K562 (cell line): ENCODE measurements around the gene GLT6D1. TPM values are rescaled to one million over a fixed set of nuclear protein-coding genes. Genes with fewer than 3 reads are reported as not detected.

Experiments
- ATAC-seq: fragments of 200-7000 bp; cut with Tn5 transposase; 3 replicates; pipeline ENCODE4 v1.9.1; 2020; ENCODE audit warnings: moderate library complexity
- BruUV-seq: library from RNA; stranded (reverse); fragments of 400-500 nt; replicated peaks from 2 replicates; lab custom pipeline; 2021; lab: Mats Ljungman, UMichigan
- CTCF ChIA-PET: fragments of 300-600 bp; formaldehyde crosslinking; extraction: SDS; loops from one replicate; lab custom pipeline; 2021; ENCODE audit warnings: low intra/inter-chr PET ratio; lab: Yijun Ruan, JAX
- POLR2A ChIA-PET: fragments of 300-600, 350-650 bp; sonication (Branson Sonifier 250); formaldehyde crosslinking; extraction: SDS; loops from one replicate; lab custom pipeline; 2021; ENCODE audit warnings: antibody characterized with exemption, inconsistent platforms; lab: Yijun Ruan, JAX
- DNase-seq, 4 experiments: peaks; one replicate each; pipeline versions ENCODE4 v3.0.0 to v3.0.0-alpha.2; 2011 to 2018; ENCODE audit warnings: low spot score in 3 of 4, mixed read lengths in 3 of 4; ENCODE audit errors: extremely low read depth in 1 of 4
- FAIRE-seq: peaks from 2 replicates; lab custom pipeline; 2011; peaks lifted over from hg19 to GRCh38; lab: Jason Lieb, UNC
- H2AFZ ChIP-seq: 2 replicates; pipeline ENCODE4 v1.6.0; 2011; ENCODE audit warnings: low read depth, low read length, control low read depth, inconsistent platforms
- H3K27ac ChIP-seq: fragments of 200-600 bp; 3 replicates; pipeline ENCODE4 v1.8.0; 2011; ENCODE audit warnings: low read depth, mild to moderate bottlenecking, control low read depth, inconsistent platforms, low read length, moderate library complexity, mixed read lengths; ENCODE audit errors: extremely low read depth
- H3K27me3 ChIP-seq, 2 experiments: fragments of 300-600 bp in 1 of 2; 2 replicates in 1 of 2; 3 replicates in 1 of 2; pipeline versions ENCODE4 v1.6.0 to v1.8.0; 2011; ENCODE audit warnings: inconsistent platforms in 2 of 2, low read length in 2 of 2, mild to moderate bottlenecking in 1 of 2, mixed read lengths in 1 of 2, moderate library complexity in 1 of 2; ENCODE audit not compliant: control insufficient read depth in 2 of 2, insufficient read depth in 2 of 2
- H3K36me3 ChIP-seq: fragments of 300-600 bp; 3 replicates; pipeline ENCODE4 v1.8.0; 2011; ENCODE audit warnings: mild to moderate bottlenecking, low read length, inconsistent platforms; ENCODE audit not compliant: control insufficient read depth, insufficient read depth
- H3K4me1 ChIP-seq, 2 experiments: fragments of 200-600 bp in 1 of 2; replicated peaks in 1 of 2; 2 replicates in 1 of 2; 3 replicates in 1 of 2; pipeline versions ENCODE4 v1.5.1 to v1.8.0; 2011; ENCODE audit warnings: inconsistent platforms in 2 of 2, low read length in 2 of 2, mild to moderate bottlenecking in 1 of 2, mixed read lengths in 1 of 2, moderate library complexity in 1 of 2; ENCODE audit not compliant: control insufficient read depth in 2 of 2, insufficient read depth in 2 of 2
- H3K4me2 ChIP-seq: 2 replicates; pipeline ENCODE4 v1.6.1; 2011; ENCODE audit warnings: low read length, control low read depth, inconsistent platforms, mixed read lengths; ENCODE audit not compliant: insufficient read depth
- H3K4me3 ChIP-seq: fragments of 200-600 bp; sonication (generic), shearing (Covaris generic); 2 replicates; pipeline ENCODE4 v1.5.1; 2016; ENCODE audit warnings: control low read depth, inconsistent platforms
- H3K79me2 ChIP-seq: fragments of 200-600 bp; 3 replicates; pipeline ENCODE4 v1.8.0; 2011; ENCODE audit warnings: low read length, inconsistent platforms; ENCODE audit not compliant: control insufficient read depth, insufficient read depth
- H3K9ac ChIP-seq, 2 experiments: 2 replicates each; pipeline versions ENCODE4 v1.6.0 to v1.6.1; 2011; ENCODE audit warnings: low read depth in 2 of 2, low read length in 2 of 2, control low read depth in 1 of 2, inconsistent platforms in 1 of 2, mild to moderate bottlenecking in 1 of 2, mixed read lengths in 1 of 2; ENCODE audit not compliant: insufficient read depth in 1 of 2
- H3K9me1 ChIP-seq: one replicate; pipeline ENCODE4 v1.6.0; 2011; ENCODE audit warnings: inconsistent platforms, mild to moderate bottlenecking, low read length, moderate library complexity; ENCODE audit not compliant: control insufficient read depth, insufficient read depth
- H3K9me3 ChIP-seq: replicated peaks from 2 replicates; pipeline ENCODE4 v1.5.1; 2011; ENCODE audit warnings: low read depth, low read length, inconsistent platforms; ENCODE audit not compliant: control insufficient read depth, insufficient read depth
- H4K20me1 ChIP-seq: replicated peaks from 2 replicates; pipeline ENCODE4 v1.6.1; 2011; ENCODE audit warnings: low read length, inconsistent platforms, mixed read lengths; ENCODE audit not compliant: control insufficient read depth, insufficient read depth
- CBX8 ChIP-seq: fragments of 200-600 bp; sonication (generic); IDR thresholded peaks from 2 replicates; pipeline ENCODE4 v1.6.1; 2012; ENCODE audit warnings: borderline replicate concordance, mixed run types, low read depth, mild to moderate bottlenecking, moderate library complexity, mixed read lengths, low read length, control low read depth, inconsistent platforms; ENCODE audit not compliant: poor library complexity, severe bottlenecking; ENCODE audit errors: extremely low read depth
- ELF2 ChIP-seq: fragments of 250-450 bp; sonication (Bioruptor Pico); IDR thresholded peaks from 2 replicates; pipeline ENCODE4 v1.5.0; 2021; ENCODE audit warnings: mild to moderate bottlenecking
- NFYB ChIP-seq: IDR thresholded peaks from 2 replicates; pipeline ENCODE4 v1.6.1; 2011; ENCODE audit warnings: mild to moderate bottlenecking, moderate library complexity; ENCODE audit not compliant: insufficient read length; ENCODE audit errors: extremely low read depth
- PHF8 ChIP-seq: fragments of 200-600 bp; sonication (generic); IDR thresholded peaks from 2 replicates; pipeline ENCODE4 v1.6.1; 2012; ENCODE audit warnings: mixed run types, mild to moderate bottlenecking, inconsistent platforms, low read length, moderate library complexity, borderline replicate concordance
- POLR2A ChIP-seq: fragments of 450-650 bp; conservative IDR thresholded peaks from 2 replicates; pipeline ENCODE4 v1.6.1; 2016
- U2AF2 ChIP-seq: fragments of 200-400 bp; formaldehyde crosslinking; optimal IDR thresholded peaks from 2 replicates; pipeline ENCODE3; 2017; ENCODE audit warnings: low read depth, mild to moderate bottlenecking, low read length
- ZNF668 ChIP-seq: fragments of 250-450 bp; sonication (Bioruptor Pico); IDR thresholded peaks from 2 replicates; pipeline ENCODE4 v1.8.0; 2022; ENCODE audit warnings: mild to moderate bottlenecking, inconsistent platforms
- WGBS: fragments of 100-300 bp; shearing (Covaris generic); methylation state at CpG from one replicate; pipeline ENCODE4 v1.1.6; 2016; ENCODE audit warnings: low coverage, mixed read lengths; ENCODE audit not compliant: insufficient coverage; ENCODE audit errors: missing lambda C conversion rate; 5-methylcytosine and 5-hydroxymethylcytosine counted together
- in situ Hi-C: fragments of 300-500 bp; cut with MboI; formaldehyde crosslinking; loops from 4 replicates; pipeline ENCODE4 v1.15.0; 2018; ENCODE audit warnings: inconsistent platforms, mixed read lengths
- intact Hi-C: fragments of 100-400 bp; cut with micrococcal nuclease; formaldehyde crosslinking; loops from 2 replicates; pipeline ENCODE4 v1.14.2; 2022
- polyA plus RNA-seq, 8 experiments: library from polyadenylated mRNA; depleted of rRNA in 4 of 8; stranded (reverse) in 5 of 8; unstranded in 3 of 8; fragments of >200 nt; fragmentation: Nextera tagmentation in 2 of 8; fragmentation: Illumina TruSeq in 1 of 8; extraction: Ambion mirVana in 2 of 8; extraction: Trizol in 1 of 8; gene quantifications; 2 replicates each; pipeline versions ENCODE4 v1.2.1 to v1.2.3, GENCODE V29; 2011 to 2014; ENCODE audit warnings: inconsistent platforms in 1 of 8, missing spikeins in 1 of 8
- total RNA-seq, 7 experiments: library from RNA; depleted of rRNA in 6 of 7; stranded (reverse); fragments of >200 nt in 6 of 7; fragmentation: Illumina TruSeq in 2 of 7; extraction: Trizol in 2 of 7; gene quantifications; 2 replicates each; pipeline versions ENCODE4 v1.2.1 to v1.2.3, GENCODE V29; 2011 to 2021; ENCODE audit warnings: low replicate concordance in 1 of 7
- TF ChIP-seq, protein P1 (sequence below): sonication (generic); formaldehyde crosslinking; IDR thresholded peaks from 2 replicates; pipeline ENCODE4 v1.8.0; 2023; ENCODE audit warnings: mild to moderate bottlenecking, missing genetic modification reagents
- TF ChIP-seq, protein P2 (sequence below), 2 experiments: fragments of 450-650 bp; IDR thresholded peaks; 2 replicates each; pipeline ENCODE4 v1.6.1; 2016; ENCODE audit warnings: mild to moderate bottlenecking in 2 of 2, borderline replicate concordance in 1 of 2, low read depth in 1 of 2, moderate library complexity in 1 of 2

GLT6D1 gene
- total and polyA plus RNA-seq, 9 of the 15 experiments (the other 6 are each of a cell fraction or from before 2014, with no cell fraction given), result not detected

GRCh38 chr9:135664266-135664665 lies 24.9 kb upstream of the GLT6D1 start:
- Histone ChIP-seq H3K36me3 (no peaks in the 10 kb centered on the region), H3K9ac (no peak overlapping the region; a peak in 1 of 4 replicates), H3K79me2 (no peaks in the 10 kb centered on the region), H3K27ac (no peak overlapping the region), H3K4me3 (no peak overlapping the region), H4K20me1 (peaks cover 7% of the 10 kb centered on the region; the same call in 1 of the 2 replicates), H3K4me2 (no peak overlapping the region), H3K9me1 (no peaks in the 10 kb centered on the region), H3K9me3 (no peaks in the 10 kb centered on the region), H3K4me1 (no peaks in the 10 kb centered on the region), H3K27me3 (peaks cover 30 to 64% of the 10 kb centered on the region in 2 experiments), H2AFZ (no peak overlapping the region)
- POLR2A ChIA-PET, result interaction anchor here (0.6 kb wide), 1 partner anchor 87 kb away, joined by 3 read pairs; no protein-coding TSS in a partner anchor
- no peak for ATAC-seq
- intact Hi-C loops, result no loop called here
- DNase-seq, result no peak
- CTCF ChIA-PET, result interaction anchor here (0.6 kb wide), 1 partner anchor 27 kb away, joined by 4 read pairs; no protein-coding TSS in a partner anchor
- BruUV-seq, result no TSS peak
- FAIRE-seq, result no peak
- WGBS, result 2% methylated on average over 10 of the region's 10 CpGs
- in situ Hi-C loops, result no loop called here
- TF ChIP-seq CBX8 (no peak), NFYB (no peak), ELF2 (no peak), ZNF668 (CRISPR knock-in tag) (no peak), PHF8 (no peak), POLR2A (no peak), U2AF2 (no peak)
- TF ChIP-seq, protein P1, sequence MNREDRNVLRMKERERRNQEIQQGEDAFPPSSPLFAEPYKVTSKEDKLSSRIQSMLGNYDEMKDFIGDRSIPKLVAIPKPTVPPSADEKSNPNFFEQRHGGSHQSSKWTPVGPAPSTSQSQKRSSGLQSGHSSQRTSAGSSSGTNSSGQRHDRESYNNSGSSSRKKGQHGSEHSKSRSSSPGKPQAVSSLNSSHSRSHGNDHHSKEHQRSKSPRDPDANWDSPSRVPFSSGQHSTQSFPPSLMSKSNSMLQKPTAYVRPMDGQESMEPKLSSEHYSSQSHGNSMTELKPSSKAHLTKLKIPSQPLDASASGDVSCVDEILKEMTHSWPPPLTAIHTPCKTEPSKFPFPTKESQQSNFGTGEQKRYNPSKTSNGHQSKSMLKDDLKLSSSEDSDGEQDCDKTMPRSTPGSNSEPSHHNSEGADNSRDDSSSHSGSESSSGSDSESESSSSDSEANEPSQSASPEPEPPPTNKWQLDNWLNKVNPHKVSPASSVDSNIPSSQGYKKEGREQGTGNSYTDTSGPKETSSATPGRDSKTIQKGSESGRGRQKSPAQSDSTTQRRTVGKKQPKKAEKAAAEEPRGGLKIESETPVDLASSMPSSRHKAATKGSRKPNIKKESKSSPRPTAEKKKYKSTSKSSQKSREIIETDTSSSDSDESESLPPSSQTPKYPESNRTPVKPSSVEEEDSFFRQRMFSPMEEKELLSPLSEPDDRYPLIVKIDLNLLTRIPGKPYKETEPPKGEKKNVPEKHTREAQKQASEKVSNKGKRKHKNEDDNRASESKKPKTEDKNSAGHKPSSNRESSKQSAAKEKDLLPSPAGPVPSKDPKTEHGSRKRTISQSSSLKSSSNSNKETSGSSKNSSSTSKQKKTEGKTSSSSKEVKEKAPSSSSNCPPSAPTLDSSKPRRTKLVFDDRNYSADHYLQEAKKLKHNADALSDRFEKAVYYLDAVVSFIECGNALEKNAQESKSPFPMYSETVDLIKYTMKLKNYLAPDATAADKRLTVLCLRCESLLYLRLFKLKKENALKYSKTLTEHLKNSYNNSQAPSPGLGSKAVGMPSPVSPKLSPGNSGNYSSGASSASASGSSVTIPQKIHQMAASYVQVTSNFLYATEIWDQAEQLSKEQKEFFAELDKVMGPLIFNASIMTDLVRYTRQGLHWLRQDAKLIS (CRISPR knock-in tag), result no peak
- TF ChIP-seq, protein P2, sequence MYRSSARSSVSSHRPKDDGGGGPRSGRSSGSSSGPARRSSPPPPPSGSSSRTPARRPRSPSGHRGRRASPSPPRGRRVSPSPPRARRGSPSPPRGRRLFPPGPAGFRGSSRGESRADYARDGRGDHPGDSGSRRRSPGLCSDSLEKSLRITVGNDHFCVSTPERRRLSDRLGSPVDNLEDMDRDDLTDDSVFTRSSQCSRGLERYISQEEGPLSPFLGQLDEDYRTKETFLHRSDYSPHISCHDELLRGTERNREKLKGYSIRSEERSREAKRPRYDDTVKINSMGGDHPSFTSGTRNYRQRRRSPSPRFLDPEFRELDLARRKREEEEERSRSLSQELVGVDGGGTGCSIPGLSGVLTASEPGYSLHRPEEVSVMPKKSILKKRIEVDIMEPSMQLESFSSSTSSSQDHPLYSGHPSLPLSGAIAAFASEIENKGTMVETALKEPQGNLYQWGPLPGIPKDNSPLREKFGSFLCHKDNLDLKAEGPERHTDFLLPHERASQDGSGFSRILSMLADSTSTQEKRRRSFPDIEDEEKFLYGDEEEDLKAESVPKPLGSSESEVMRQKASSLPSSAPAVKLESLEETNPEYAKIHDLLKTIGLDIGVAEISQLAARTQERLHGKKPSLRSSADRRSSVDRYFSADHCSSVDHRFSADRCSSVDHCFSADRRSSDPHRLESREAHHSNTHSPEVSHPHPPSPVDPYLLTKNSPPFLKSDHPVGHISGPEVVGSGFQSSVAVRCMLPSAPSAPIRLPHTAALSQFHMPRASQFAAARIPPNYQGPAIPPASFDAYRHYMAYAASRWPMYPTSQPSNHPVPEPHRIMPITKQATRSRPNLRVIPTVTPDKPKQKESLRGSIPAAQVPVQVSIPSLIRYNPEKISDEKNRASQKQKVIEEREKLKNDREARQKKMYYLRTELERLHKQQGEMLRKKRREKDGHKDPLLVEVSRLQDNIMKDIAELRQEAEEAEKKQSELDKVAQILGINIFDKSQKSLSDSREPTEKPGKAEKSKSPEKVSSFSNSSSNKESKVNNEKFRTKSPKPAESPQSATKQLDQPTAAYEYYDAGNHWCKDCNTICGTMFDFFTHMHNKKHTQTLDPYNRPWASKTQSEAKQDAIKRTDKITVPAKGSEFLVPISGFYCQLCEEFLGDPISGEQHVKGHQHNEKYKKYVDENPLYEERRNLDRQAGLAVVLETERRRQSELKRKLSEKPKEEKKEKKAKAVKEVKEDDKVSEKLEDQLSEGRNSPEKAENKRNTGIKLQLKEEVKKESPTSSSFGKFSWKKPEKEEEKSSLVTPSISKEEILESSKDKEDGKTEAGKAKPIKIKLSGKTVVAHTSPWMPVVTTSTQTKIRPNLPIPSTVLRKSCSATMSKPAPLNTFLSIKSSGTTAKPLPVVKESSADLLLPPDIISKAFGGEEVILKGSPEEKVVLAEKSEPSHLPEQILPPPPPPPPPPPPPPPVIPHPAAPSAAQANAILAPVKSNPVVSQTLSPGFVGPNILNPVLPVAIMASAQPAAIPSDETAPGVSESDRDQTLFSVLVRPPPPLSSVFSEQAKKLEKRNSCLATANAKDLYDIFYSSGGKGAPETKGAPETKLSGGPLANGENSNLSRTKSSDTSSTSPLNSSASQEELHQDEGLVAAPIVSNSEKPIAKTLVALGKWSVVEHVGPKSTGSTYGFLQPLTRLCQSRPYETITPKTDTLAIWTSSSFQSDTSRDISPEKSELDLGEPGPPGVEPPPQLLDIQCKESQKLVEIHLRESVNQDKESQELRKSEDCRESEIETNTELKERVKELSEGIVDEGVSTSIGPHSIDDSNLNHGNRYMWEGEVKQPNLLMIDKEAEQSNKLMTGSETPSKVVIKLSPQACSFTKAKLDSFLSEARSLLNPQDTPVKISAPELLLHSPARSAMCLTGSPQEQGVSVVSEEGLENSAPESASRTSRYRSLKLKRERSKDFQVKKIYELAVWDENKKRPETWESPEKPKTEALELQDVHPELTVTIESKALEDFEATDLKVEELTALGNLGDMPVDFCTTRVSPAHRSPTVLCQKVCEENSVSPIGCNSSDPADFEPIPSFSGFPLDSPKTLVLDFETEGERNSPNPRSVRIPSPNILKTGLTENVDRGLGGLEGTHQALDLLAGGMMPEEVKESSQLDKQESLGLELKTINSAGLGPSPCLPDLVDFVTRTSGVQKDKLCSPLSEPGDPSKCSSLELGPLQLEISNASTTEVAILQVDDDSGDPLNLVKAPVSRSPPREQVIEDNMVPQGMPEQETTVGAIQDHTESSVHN (IDR thresholded peaks at IDR 0.05; ENCODE audit: borderline replicate concordance in 1 of 2, low read depth in 1 of 2), result no peak
